Raji (cell line): ENCODE results near the gene ZDHHC14.

Source experiments
- POLR2A ChIP-seq: IDR thresholded peaks from 2 replicates; pipeline ENCODE4 v1.6.1; 2011; ENCODE audit warnings: low read depth, low read length, control low read depth; ENCODE audit not compliant: insufficient read depth

Gene ZDHHC14

DNA sequence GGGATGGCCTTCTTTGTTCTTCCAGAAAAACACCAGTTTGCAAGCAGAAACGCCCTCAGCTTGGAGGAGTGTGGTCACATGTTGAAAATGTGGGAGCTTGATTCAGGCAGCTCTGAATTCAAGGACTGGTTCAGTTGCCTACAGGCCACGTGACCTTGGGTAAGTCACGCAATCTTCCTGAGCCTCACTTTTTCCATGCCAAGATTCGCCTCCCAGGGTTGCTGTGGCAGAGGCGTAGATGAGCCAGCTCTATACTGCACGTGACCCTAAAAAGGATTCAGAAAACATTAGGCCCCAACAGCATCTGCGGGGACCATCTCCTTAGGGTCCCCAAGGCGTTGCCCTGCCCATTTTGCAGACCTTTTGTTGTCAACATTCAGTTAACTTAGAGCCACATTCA is 330.1 kb downstream of the ZDHHC14 start:
- no peak for TF ChIP-seq POLR2A

DNA sequence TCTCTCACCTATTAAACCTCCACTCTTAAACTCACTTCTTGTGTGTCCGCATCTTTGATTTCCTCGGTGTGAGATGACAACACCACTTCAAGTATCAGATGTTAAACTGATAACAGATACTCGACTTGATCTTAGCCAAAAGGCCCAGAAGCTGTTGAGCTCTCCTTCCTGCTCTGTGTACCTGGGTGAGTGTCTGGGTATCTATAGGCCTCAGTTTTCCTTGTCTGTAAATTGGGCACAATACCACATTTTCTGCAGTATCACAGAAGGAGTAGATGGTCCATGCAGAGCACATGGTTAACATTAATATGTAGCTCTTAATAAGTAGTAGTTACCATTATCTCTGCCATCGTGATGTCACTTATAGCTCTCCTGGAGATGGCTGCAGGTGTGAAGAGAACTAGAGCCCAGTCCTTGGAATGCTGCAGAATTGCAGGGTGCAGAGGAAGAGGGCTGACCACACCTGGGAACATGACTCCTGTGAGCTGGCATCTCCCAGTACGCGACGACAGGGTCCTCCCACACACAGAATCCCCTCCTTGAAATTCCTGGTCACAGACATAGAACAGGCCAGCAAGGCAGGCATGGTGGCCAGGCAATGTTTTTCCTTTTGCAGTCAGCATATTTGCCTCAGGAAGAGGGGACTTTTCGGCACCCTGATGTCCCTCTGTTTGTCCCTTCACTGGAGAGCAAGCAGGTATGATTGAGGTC is 331.8 kb downstream of the ZDHHC14 start:
- TF ChIP-seq POLR2A, result no peak

DNA sequence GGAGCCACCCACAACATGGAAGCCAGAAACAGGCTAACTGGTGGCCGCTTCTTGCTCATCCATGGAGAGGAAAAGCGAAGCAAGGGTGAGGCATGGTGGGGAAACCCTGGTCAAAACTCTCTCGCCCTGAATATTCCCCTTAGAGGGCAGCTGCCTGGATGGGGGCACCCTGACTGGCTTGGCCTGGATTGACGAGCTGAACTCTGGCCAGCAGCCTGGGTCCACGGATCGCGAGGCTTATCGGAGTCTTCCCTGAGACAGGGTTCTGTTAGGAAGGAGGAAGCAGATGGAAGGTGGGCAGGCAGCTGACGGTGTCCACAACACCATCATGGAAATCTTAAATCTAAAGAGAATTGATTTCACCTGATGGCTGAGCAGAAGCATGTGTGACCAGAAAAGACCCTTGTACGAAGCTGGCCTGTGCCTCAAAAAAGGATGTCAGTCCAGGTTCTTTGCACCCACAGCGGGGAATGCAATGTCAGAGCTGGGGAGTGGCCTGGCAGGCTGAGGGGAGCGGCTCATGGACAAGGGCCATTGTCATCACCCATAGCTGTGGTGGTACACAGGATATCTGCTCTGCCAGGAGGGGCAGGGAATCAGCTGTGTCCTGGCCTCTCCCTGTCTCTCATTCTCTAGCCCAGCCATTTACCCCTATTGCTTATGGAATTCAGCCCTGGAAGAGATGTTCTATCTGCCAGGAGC is 332.6 kb downstream of the ZDHHC14 start:
- no peak for TF ChIP-seq POLR2A

DNA sequence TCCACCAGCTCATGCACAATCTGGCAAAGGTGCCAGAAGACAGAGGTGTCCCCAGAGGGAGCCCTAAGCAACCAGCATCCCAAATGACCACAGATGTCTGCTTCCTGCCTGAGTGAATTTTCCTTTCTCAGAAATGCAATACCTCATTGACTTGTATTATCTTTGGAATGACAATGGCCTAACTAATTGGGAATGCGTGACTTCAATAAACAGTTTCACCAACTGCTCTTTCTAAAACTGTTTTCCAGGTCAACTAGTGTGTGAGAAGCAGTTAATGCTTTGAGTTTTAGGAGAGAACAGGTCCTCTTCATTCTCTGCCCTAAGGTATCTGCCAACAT is 333.1 kb downstream of the ZDHHC14 start:
- no peak for TF ChIP-seq POLR2A

DNA sequence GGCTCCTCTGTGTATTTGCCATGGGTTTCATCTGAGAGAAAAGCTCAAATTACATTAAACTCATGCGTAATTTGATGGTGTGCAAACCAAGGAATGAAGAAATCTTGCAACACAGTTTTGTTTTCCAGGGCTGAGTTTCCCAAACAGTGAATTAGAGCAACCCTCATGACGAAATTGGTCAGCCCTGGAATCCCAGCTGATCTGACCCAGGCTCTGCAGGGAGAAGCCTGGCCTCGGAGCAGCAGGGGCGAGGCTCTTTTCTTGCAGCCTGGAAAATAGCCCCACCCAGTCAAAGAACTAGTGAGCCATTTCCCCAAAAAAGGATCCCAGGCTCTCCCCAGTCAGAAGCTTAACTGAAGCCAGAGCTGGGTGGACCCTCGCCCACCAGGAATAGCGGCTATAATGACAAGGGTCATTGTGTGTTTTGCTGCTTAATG is 334.8 kb downstream of the ZDHHC14 start:
- TF ChIP-seq POLR2A, result no peak

DNA sequence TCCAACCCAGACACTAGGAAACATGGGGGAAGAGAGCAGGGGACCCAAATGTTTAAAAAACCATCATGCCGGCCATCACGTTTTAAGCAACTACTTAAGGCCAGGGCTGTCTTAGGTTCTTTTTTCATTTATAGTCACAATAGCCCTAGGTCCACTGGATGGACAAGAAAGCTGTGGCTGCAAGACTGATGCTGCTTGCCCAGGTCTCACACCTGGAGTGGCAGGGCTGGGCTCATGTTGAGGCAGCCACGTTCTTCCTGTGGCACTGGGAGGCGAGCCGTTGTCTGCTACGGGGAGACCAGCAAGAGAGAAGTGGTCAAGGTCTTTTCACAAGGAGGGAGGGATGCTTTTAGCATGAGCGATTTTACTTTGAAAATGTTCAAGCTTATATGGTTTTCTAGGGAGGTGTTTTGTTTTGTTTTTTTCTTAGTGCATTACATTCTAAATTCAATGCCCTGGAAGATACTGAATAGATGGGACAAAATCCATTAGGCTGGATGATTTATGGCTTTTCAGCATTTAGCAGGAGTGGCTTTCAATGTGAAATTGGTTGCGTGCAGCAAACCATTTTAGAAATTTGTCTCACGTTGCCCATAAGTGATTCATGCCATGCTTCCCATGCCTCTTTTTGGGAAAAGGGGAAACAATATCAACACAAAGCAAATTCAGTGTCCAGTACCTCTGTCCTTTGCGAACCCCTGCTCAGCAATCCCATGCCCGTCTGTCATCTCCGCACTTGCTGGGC is 335.4 kb downstream of the ZDHHC14 start:
- TF ChIP-seq POLR2A, result no peak

DNA sequence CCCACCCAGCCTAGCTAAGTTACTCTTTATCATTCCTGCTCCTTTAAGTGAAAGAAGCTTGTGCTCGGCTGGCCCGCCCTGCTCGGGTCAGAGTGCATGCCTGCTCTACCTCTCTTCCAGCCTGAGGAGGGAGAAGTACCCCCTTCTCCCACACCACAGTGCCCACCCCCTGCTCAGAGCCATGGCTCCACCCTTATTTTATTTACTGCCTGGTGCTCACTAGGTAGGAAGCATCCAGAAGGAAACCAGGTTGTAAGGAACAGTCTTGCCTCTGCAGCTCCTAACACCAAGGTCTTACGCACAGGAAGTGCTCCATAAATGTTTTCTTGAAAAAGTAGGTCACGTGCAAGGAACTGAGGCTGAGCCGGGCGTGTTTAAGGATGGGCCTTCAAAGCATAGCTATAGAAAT is 336.4 kb downstream of the ZDHHC14 start:
- TF ChIP-seq POLR2A, result no peak

DNA sequence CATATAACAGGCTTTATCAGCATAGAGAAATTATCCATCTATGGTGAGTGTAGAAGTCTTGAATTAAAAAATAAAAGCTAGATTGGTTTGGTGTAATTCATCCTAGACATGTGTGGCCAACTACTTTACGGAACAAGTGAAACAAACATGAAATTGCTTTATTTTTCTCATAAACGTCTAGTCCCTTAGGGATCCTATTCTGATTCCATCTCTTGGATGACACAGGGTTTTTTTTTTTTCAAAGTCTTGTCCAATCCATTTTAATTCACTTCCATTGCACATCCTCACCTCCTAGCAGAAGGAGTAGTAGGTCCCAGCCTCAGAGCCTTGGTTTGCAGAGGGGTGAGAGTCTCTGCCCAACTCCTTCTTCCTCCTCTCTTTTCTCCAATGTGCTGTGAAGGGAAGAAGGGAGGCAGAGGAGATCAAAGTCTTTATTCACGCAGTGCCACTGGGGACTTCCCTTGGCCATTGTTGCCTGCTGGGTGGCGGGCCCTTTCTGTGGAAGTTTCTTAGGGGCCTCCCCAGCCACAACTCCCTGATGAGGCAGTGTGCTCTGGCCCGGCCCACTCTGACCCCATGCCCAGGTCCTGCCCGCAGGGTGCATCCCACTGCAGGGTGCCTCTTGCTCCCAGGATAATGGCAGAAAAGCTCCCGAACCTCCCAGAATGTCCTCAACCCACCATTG is 337.7 kb downstream of the ZDHHC14 start:
- TF ChIP-seq POLR2A, result no peak

DNA sequence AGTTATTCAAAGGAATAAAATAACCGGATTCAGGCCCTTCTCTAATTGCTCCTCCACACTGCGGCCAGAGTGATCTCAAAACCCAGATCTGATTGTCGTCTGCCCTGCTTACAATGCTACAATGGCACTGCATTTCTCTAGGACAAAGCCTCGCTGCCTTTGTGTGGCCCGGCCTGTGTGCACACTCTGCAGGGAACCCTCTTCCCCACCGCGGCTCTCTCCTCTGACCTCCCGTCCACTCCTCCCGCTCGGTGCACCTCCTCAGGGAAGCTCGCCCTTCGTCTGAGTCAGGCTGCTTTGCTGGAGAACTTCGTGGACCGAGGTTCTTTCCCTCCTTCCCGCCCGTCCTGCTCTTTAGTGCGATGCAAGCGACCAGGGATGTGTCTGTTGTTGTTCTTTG is 340.4 kb downstream of the ZDHHC14 start:
- no peak for TF ChIP-seq POLR2A

DNA sequence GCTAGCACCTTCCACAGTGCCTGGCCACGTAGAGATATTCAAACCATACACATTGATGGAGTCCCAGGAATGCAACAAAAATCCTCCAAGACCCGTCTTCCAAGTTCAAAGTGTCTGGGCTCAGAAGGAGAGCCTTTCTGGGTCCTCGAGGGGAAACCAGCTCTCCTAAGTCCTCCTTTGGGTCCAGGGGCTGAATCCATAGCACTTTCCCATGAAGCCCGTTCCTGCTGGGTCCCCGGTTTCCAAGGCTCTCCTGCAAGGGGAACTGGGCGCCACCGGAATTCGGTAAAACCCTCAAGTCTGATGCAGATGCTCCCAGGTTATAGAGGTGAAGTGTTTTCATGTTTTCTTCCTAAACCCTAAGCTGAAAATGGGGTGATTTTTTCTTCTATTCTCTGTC is 340.8 kb downstream of the ZDHHC14 start:
- no peak for TF ChIP-seq POLR2A

DNA sequence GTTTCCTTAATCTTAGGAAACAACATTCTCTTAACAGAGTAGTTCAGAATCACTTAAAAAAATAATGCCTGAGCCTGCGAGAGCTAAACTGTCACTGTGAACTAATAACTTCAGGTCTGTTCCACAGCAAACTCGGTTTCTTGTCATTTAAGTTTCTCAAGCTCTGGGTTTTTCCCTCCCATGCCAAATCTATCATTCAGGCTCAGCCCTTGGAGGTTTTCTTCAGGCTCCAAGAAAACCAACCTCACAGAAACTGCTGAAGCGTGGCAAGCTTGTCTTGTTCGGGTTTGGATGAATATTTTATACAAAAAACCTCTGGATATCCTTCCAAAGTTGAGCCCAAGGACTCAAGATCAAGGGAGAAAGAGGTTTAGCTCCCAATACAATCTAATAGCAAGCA is 342.4 kb downstream of the ZDHHC14 start:
- no peak for TF ChIP-seq POLR2A

DNA sequence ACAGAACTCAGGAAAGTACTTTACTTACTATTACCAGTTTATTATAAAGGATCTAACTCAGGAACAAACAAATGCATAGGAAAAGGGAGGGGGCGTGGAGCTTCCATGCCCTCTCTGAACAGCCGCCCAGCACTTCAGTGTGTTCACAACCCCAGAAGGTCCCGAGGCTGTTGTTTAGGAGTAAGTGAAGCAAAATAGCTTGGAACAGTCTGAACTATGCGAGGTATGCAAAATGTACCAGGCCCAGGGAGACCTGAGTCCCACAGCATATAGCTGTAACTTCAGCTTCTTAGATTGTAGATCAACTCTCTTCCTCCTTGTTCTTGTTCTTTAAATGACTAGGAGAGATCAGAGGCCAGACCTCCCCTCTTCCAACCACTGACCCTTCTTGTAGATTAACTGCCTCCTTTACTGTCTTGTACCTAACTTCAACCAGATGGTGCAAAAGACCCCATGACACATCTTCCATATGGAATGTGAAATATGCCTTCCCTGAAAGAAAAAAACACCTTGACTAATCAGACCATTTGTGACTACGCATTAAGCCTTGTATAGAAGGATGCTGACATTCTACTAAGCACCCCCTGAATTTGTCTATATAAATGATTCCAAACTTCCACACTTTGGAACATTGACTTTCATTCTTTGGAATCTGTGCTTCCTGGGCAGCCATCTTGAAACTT is 343.3 kb downstream of the ZDHHC14 start:
- TF ChIP-seq POLR2A, result no peak

DNA sequence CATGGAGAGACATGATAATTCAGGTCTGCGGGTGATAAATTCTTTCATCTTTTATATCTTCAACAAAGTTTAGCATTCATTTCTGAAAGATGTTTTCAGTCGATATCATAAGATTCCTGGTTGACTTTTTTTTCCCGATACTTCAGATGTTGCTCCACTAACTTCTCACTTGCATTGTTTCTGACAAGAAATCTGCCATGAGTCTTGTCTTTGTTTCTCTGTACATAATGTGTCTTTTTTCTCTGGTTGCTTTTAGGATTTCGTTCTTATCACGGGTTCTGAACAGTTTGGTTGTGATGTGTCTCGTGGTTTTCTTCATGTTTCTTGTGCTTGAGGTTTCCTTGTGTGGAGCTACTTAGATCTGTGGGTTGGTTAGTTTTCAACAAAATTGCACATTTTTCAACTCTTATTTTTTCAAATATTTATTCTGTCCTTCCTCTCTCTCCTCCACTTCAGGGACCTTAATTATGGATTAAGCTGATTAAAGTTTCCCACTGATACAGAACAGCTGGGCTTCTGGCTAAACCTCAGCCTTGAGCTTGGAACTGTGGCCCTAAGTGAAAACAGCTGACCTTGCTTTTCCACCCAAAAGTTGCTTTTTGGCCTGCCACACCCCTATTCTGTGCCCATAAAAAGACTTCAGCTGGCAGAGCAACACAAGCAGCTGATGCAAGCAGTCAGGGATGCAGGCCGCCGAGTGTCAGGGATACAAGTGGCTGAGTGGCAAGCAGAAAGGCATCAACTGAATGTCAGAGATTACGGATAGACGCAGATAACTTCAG is 344.2 kb downstream of the ZDHHC14 start:
- no peak for TF ChIP-seq POLR2A

DNA sequence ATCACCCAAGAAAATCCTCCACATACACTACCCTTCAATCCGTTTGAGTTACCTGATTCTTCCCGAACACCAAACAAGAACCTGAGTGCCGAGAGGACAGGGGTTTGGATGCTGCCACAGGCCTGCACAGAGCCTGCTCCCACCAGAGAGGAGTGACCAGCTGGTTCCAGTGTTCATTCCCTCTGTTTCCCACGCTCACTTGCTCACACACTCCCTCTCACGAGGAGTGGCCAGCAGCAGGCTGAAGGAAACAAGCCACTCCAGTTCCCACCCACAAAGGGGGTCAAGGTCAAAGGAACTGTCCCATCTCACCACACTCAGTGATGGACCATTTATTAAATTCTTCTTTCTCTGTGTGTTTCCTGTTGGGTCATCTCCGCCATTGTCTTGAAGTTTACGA is 344.8 kb downstream of the ZDHHC14 start:
- no peak for TF ChIP-seq POLR2A

DNA sequence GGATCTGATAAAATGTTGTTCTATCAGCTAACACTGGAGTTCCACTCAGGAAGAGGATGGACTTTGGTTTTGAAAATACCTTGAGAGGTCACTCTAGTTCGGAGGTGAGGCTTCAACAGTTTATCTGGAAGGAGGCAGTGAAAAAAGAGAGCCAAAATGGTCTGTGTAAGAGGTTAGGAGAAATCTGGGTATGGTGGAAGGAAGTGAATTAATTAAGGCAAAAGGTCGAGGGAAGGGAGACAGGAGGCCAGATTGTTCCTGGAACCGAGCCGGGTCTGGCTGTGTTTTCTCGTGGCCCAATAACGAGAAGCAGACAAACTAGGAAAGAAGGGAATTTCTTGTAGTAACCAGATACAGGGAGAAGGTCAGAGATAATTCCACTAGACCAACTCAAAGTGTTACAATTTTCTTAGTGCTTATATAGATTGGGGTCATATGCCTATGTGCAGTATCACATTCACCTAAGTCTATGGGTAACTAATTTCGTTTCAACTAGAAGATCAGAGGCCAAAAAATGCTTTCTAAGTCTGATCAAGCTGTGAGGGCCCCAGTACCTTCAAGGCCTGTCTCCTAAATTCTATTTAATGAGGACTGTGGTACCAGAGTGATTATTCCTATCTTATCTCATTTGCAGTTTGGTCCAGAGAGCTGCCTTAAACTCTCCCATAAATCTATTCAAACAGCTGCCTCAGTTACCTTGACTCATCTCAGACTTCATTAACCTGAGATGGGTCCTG is 346.1 kb downstream of the ZDHHC14 start:
- no peak for TF ChIP-seq POLR2A
